Measurements from ENCODE around the gene MGST2.

DNA sequence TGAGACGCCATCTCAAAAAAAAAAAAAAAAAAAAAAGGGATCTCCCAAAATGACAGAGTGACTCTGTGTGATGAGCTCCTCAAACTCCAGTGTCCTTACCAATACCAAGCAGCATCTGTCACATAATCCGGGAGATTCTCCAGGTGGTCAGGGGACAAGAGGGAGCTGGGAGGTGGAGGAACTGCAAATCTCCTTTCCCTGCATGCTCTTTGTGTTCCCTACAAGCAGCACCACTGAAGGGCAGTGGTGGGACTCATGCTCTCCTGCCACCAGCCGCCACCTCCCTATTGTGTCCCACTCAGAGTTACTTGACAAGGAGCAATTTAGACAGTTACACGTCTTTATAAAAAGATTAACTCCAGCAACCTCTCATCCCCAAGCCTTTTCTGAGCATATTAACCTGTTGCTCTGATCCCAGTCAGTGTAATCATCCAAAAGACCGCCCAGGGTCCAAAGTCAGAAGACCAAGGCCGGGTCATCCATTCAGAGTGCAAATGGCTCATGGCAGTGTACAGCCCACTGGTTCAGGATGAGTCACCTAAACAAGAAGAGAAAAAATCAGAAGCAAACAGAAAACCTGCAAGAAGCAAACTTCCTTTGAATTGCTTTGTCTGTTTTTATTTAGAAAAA, 23.6 kb downstream of the MGST2 start:
- TF ChIP-seq, protein P1, sequence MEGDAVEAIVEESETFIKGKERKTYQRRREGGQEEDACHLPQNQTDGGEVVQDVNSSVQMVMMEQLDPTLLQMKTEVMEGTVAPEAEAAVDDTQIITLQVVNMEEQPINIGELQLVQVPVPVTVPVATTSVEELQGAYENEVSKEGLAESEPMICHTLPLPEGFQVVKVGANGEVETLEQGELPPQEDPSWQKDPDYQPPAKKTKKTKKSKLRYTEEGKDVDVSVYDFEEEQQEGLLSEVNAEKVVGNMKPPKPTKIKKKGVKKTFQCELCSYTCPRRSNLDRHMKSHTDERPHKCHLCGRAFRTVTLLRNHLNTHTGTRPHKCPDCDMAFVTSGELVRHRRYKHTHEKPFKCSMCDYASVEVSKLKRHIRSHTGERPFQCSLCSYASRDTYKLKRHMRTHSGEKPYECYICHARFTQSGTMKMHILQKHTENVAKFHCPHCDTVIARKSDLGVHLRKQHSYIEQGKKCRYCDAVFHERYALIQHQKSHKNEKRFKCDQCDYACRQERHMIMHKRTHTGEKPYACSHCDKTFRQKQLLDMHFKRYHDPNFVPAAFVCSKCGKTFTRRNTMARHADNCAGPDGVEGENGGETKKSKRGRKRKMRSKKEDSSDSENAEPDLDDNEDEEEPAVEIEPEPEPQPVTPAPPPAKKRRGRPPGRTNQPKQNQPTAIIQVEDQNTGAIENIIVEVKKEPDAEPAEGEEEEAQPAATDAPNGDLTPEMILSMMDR (IDR thresholded peaks at IDR 0.05) = no peak
- TF ChIP-seq, protein P2, sequence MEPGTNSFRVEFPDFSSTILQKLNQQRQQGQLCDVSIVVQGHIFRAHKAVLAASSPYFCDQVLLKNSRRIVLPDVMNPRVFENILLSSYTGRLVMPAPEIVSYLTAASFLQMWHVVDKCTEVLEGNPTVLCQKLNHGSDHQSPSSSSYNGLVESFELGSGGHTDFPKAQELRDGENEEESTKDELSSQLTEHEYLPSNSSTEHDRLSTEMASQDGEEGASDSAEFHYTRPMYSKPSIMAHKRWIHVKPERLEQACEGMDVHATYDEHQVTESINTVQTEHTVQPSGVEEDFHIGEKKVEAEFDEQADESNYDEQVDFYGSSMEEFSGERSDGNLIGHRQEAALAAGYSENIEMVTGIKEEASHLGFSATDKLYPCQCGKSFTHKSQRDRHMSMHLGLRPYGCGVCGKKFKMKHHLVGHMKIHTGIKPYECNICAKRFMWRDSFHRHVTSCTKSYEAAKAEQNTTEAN (CRISPR knock-in tag; IDR thresholded peaks at IDR 0.05) = no peak
- TF ChIP-seq, protein P3, sequence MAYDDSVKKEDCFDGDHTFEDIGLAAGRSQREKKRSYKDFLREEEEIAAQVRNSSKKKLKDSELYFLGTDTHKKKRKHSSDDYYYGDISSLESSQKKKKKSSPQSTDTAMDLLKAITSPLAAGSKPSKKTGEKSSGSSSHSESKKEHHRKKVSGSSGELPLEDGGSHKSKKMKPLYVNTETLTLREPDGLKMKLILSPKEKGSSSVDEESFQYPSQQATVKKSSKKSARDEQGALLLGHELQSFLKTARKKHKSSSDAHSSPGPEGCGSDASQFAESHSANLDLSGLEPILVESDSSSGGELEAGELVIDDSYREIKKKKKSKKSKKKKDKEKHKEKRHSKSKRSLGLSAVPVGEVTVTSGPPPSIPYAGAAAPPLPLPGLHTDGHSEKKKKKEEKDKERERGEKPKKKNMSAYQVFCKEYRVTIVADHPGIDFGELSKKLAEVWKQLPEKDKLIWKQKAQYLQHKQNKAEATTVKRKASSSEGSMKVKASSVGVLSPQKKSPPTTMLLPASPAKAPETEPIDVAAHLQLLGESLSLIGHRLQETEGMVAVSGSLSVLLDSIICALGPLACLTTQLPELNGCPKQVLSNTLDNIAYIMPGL (CRISPR knock-in tag; IDR thresholded peaks at IDR 0.05) = no peak
